ENCODE data around the gene TIGD3. TPM values are rescaled to one million over a fixed set of nuclear protein-coding genes. Genes with fewer than 3 reads are reported as not detected.

The TIGD3 gene
- total and polyA plus RNA-seq, 4 donors = 0.08 to 0.33 (median 0.17) TPM; not detected in 1

GRCh38 chr11:65395961-65396530 is 41.5 kb downstream of the TIGD3 start:
- H3K27me3 ChIP-seq (ENCODE audit: control insufficient read depth in 4 of 4, insufficient read depth in 4 of 4, low read length in 3 of 4) = no peaks in the 10 kb centered on the region
- TF ChIP-seq EGR1 (IDR thresholded peaks at IDR 0.05; ENCODE audit: low read depth in 2 of 2) (no peak), RXRA (IDR thresholded peaks at IDR 0.05) (no peak), TAF1 (conservative IDR thresholded peaks at IDR 0.05) (no peak), CTCF (IDR thresholded peaks at IDR 0.05; ENCODE audit: low read depth, low read length, missing input control) (no peak)
- no peaks in the 10 kb centered on the region for H3K9me3 ChIP-seq (ENCODE audit: control insufficient read depth in 4 of 4, low read length in 3 of 4)
- no peak overlapping the region for H3K9ac ChIP-seq (ENCODE audit: low read depth in 1 of 2, low read length in 2 of 2)
- H3K4me3 ChIP-seq (ENCODE audit: low read depth in 1 of 3, low read length in 3 of 3) = no peak overlapping the region
- no peak overlapping the region for H3K27ac ChIP-seq (ENCODE audit: low read depth in 1 of 2, low read length in 2 of 2)
- WGBS = 93% methylated on average over 15 of the region's 15 CpGs
- no peak for DNase-seq (ENCODE audit: low spot score)
- H3K4me1 ChIP-seq (ENCODE audit: control insufficient read depth in 4 of 4, insufficient read depth in 4 of 4, low read length in 3 of 4) = no peaks in the 10 kb centered on the region
- peaks cover 0 to 36% (median 6%) of the 10 kb centered on the region in 4 donors for H3K36me3 ChIP-seq (ENCODE audit: control insufficient read depth in 4 of 4, insufficient read depth in 3 of 4, low read depth in 1 of 4, low read length in 3 of 4)

DNA sequence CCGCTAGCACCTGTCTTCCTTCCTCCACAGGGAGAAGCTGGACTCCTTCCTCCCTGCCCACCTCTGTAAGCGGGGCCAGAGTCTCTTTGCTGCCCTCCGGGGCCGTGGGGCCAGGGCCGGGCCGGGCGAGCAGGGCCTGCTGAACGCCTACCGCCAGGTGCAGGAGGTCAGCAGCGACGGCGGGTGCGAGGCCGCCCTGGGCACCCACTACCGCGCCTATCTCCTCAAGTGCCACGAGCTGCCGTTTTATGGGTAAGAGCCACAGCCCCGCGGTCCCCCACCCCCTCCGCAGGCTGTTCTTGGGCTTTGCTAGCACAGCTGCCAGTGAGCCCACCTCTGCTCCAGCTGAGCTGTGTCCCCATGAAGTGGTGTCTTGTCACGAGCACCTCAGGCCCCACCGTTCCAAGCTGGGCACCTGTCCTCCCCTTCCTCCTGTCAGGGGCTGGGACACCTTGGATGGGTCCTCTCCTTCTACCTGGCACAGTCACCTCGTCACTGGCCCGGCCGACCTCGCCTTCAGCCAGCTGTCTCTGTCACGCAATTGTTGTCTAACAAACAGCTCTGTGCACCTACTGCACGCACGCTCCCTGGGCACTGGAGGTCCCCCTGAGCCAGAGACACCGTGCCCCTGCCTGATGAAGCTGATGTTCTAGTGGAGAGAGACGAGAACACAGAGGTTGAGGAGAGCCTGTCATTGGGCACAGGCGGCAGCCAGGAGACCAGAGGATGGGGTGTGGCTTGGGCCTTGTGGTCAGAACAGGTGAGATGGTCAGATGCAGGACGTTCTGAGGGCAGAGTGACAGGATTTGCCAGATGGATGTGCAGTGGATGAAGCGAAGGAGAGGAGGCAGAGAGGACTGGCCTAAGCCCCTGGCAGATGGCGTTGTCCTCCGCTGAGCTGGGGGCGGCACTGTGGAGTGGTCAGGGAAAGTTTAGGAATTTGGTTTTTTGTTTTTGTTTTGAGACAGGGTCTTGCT is 42.5 kb downstream of the TIGD3 start:
- DNase-seq (ENCODE audit: low spot score) = no peak
- TF ChIP-seq MAX (IDR thresholded peaks at IDR 0.05) = no peak
- TF ChIP-seq NR2F2 (IDR thresholded peaks at IDR 0.05) = no peak
- TF ChIP-seq HNF4A (conservative IDR thresholded peaks at IDR 0.05) = no peak
- no peak for TF ChIP-seq RAD21 (IDR thresholded peaks at IDR 0.05)
- TF ChIP-seq HNF4G (IDR thresholded peaks at IDR 0.05) = no peak
- no peak for TF ChIP-seq FOXA2 (IDR thresholded peaks at IDR 0.05)
- no peak for TF ChIP-seq SP1 (IDR thresholded peaks at IDR 0.05)
- WGBS = 95% methylated on average over 38 of the region's 38 CpGs
- no peaks in the 10 kb centered on the region for H3K9me3 ChIP-seq (ENCODE audit: control insufficient read depth in 4 of 4, low read length in 3 of 4)
- H3K27ac ChIP-seq (ENCODE audit: low read depth in 1 of 2, low read length in 2 of 2) = no peak overlapping the region
- peaks cover 0 to 36% (median 7%) of the 10 kb centered on the region in 4 donors for H3K36me3 ChIP-seq (ENCODE audit: control insufficient read depth in 4 of 4, insufficient read depth in 3 of 4, low read depth in 1 of 4, low read length in 3 of 4)
- H3K4me3 ChIP-seq (ENCODE audit: low read depth in 1 of 3, low read length in 3 of 3) = no peak overlapping the region
- H3K27me3 ChIP-seq (ENCODE audit: control insufficient read depth in 4 of 4, insufficient read depth in 4 of 4, low read length in 3 of 4) = no peaks in the 10 kb centered on the region
- H3K4me1 ChIP-seq (ENCODE audit: control insufficient read depth in 4 of 4, insufficient read depth in 4 of 4, low read length in 3 of 4) = no peaks in the 10 kb centered on the region
- H3K9ac ChIP-seq (ENCODE audit: low read depth in 1 of 2, low read length in 2 of 2) = no peak overlapping the region

- DNase-seq (ENCODE audit: low spot score) = no peak
- Histone ChIP-seq H3K9me3 (ENCODE audit: control insufficient read depth in 4 of 4, low read length in 3 of 4) (no peaks in the 10 kb centered on the region), H3K36me3 (ENCODE audit: control insufficient read depth in 4 of 4, insufficient read depth in 3 of 4, low read depth in 1 of 4, low read length in 3 of 4) (peaks cover 0 to 36% (median 9%) of the 10 kb centered on the region in 4 donors), H3K27ac (ENCODE audit: low read depth in 1 of 2, low read length in 2 of 2) (no peak overlapping the region), H3K27me3 (ENCODE audit: control insufficient read depth in 4 of 4, insufficient read depth in 4 of 4, low read length in 3 of 4) (no peaks in the 10 kb centered on the region), H3K4me3 (ENCODE audit: low read depth in 1 of 3, low read length in 3 of 3) (no peak overlapping the region), H3K4me1 (ENCODE audit: control insufficient read depth in 4 of 4, insufficient read depth in 4 of 4, low read length in 3 of 4) (no peaks in the 10 kb centered on the region), H3K9ac (ENCODE audit: low read depth in 1 of 2, low read length in 2 of 2) (no peak overlapping the region)
- 94% methylated on average over 16 of the region's 16 CpGs for WGBS
- TF ChIP-seq FOXA2 (IDR thresholded peaks at IDR 0.05) (no peak), NR2F2 (IDR thresholded peaks at IDR 0.05) (no peak), HNF4G (IDR thresholded peaks at IDR 0.05) (no peak), CTCF (IDR thresholded peaks at IDR 0.05; ENCODE audit: low read depth, low read length, missing input control) (no peak), GABPA (IDR thresholded peaks at IDR 0.05 in 1 of 2, conservative IDR thresholded peaks at IDR 0.05 in 1 of 2) (no peak), JUND (IDR thresholded peaks at IDR 0.05) (no peak), YY1 (IDR thresholded peaks at IDR 0.05) (no peak), RXRA (IDR thresholded peaks at IDR 0.05) (no peak)
- TF ChIP-seq, protein P1, sequence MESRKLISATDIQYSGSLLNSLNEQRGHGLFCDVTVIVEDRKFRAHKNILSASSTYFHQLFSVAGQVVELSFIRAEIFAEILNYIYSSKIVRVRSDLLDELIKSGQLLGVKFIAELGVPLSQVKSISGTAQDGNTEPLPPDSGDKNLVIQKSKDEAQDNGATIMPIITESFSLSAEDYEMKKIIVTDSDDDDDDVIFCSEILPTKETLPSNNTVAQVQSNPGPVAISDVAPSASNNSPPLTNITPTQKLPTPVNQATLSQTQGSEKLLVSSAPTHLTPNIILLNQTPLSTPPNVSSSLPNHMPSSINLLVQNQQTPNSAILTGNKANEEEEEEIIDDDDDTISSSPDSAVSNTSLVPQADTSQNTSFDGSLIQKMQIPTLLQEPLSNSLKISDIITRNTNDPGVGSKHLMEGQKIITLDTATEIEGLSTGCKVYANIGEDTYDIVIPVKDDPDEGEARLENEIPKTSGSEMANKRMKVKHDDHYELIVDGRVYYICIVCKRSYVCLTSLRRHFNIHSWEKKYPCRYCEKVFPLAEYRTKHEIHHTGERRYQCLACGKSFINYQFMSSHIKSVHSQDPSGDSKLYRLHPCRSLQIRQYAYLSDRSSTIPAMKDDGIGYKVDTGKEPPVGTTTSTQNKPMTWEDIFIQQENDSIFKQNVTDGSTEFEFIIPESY (IDR thresholded peaks at IDR 0.05) = no peak
These were observed 43.9 kb downstream of the TIGD3 start for GRCh38 chr11:65398362-65398910.

All from liver (tissue), 9 donors.